Measurements from ENCODE around the gene SFSWAP. TPM values are rescaled to one million over a fixed set of nuclear protein-coding genes. Genes with fewer than 3 reads are reported as not detected.

Gene SFSWAP
- total and polyA plus RNA-seq, 2 of the 13 experiments (the other 11 are each of a cell fraction or from before 2014, with no cell fraction given) = 17.1 to 27.7 TPM

DNA sequence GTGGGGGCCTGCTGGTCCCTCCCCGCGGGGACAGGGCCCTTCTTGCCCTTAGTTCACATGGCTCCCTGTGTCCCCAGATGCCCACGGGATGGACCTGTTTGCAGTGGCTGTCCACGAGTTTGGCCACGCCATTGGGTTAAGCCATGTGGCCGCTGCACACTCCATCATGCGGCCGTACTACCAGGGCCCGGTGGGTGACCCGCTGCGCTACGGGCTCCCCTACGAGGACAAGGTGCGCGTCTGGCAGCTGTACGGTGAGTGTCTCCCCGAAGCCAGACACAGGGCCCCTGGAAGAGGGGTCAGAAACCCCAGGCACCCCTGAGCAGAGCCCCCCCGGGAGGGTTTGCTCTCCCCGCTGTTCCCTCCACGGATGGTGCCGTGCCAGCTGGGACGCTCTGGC is 130.7 kb downstream of the SFSWAP start:
- Histone ChIP-seq H3K4me1 (ENCODE audit: insufficient read depth, low read length) (peaks cover 16% of the 10 kb centered on the region), H3K27me3 (ENCODE audit: control insufficient read depth in 1 of 2, insufficient read depth in 2 of 2, low read length in 2 of 2) (no peaks in the 10 kb centered on the region; a peak in 2 of 5 replicates), H3K4me3 (replicated peaks in 1 of 3; ENCODE audit: insufficient read depth in 1 of 3, low read depth in 2 of 3, low read length in 3 of 3) (no peak overlapping the region), H3K4me2 (ENCODE audit: low read depth, low read length) (no peak overlapping the region), H3K27ac (ENCODE audit: extremely low read length, insufficient read depth, low read length) (no peak overlapping the region), H4K20me1 (ENCODE audit: insufficient read depth, low read length) (no peaks in the 10 kb centered on the region), H3K36me3 (replicated peaks in 1 of 2; ENCODE audit: control insufficient read depth in 1 of 2, insufficient read depth in 2 of 2, low read length in 2 of 2) (no peaks in the 10 kb centered on the region), H2AFZ (ENCODE audit: low read length) (no peak overlapping the region), H3K9me3 (ENCODE audit: low read length) (no peaks in the 10 kb centered on the region), H3K79me2 (ENCODE audit: insufficient read depth, low read length) (no peaks in the 10 kb centered on the region), H3K9ac (ENCODE audit: insufficient read depth, low read depth, low read length) (no peak overlapping the region)
- TF ChIP-seq ZNF746 (CRISPR knock-in tag; IDR thresholded peaks at IDR 0.05) = no peak
- no peak for TF ChIP-seq YY1 (IDR thresholded peaks at IDR 0.05; ENCODE audit: insufficient read depth, insufficient replicate concordance, low read depth, low read length)
- TF ChIP-seq MTA1 (CRISPR knock-in tag; IDR thresholded peaks at IDR 0.05; ENCODE audit: borderline replicate concordance) = 0 out of 2 replicates have a peak, but pooled peaks have one; percentile 6
- TF ChIP-seq ZNF563 (CRISPR knock-in tag; IDR thresholded peaks at IDR 0.05) = no peak
- TF ChIP-seq ZNF761 (CRISPR knock-in tag; conservative IDR thresholded peaks at IDR 0.05) = no peak
- TF ChIP-seq NCOR1 (IDR thresholded peaks at IDR 0.05; ENCODE audit: borderline replicate concordance, low read length) = no peak
- TF ChIP-seq CSRNP1 (CRISPR knock-in tag; IDR thresholded peaks at IDR 0.05) = 0 out of 2 replicates have a peak, but pooled peaks have one; percentile 3
- TF ChIP-seq, protein P1, sequence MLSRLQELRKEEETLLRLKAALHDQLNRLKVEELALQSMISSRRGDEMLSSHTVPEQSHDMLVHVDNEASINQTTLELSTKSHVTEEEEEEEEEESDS (CRISPR knock-in tag; IDR thresholded peaks at IDR 0.05; ENCODE audit: borderline replicate concordance) = 0 out of 2 replicates have a peak, but pooled peaks have one; percentile 3
- no peak for DNase-seq (ENCODE audit: low spot score)
- ChIA-PET POLR2A (no interaction called here), CTCF (ENCODE audit: low intra/inter-chr PET ratio, low total read pairs) (no interaction called here)
- BruUV-seq (replicated peaks) = no TSS peak
- intact Hi-C loops (cut with micrococcal nuclease; ENCODE audit: unreplicated experiment) (no loop called here), in situ Hi-C loops (cut with HindIII; ENCODE audit: extremely low pct_ligation_motif_present, low pct_unique_long_range_greater_than_20kb) (loop anchor here (25.0 kb wide), 1 partner anchor 729 kb away; no protein-coding TSS in a partner anchor)
- no peak for FAIRE-seq
- no peak for ATAC-seq
- WGBS (ENCODE audit: low lambda C conversion rate) = 91% methylated on average over 8 of the region's 22 CpGs
